DMS53 treated with DMSO at 0.1 percent for 48 hours (cell line): ENCODE data around the gene MAP2K5.

Source experiments
- DNase-seq: peaks from one replicate; lab custom pipeline; 2025; ENCODE audit not compliant: unreplicated experiment; lab: John Stamatoyannopoulos, UW

The MAP2K5 gene

DNA sequence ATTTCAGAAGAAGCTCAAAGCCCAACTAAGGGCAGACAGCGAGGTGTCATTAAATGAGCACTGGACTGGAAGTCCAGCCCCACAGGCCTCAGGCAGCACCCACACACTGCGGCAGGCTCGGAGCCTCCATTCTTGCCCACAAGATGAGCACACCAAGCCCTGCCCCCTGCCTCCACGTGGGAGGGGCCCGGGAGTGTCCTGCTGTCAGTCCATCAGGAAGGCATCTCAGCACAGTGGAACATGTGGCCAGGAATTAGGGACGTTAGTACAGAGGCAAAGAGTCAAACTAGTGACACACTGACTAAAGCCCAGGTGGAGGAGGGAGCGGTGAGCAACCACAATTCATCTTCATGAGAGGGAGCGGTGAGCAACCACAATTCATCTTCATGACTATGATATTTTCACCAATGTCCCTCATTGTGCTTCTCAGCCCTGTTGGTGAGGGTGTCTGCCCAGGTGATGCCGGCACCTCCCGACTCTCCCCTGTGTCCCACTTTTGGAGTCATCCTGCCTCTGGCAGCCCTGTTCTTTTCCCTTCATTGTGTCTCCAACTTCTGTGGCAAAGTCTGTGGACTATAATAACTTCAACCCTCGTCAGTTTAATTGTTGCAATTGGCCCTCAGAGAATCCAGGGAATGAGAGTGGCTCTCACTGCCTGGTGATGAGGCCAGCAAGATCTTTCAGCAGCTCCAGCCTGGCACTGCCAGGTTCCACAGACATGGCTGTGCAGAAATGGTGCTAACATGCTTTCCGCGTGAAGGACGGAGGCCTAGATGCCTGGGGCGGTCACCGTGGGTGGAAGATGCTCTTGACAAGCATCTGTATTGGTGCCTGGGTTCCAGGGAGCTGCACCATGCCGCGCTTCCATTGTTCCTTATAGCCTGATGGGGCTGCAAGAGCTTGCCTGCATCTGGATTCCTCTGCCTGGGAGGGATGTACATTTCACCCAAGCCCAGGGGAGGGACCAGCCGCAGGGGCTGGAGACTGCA lies 259.7 kb downstream of the MAP2K5 start:
- DNase-seq: no peak

DNA sequence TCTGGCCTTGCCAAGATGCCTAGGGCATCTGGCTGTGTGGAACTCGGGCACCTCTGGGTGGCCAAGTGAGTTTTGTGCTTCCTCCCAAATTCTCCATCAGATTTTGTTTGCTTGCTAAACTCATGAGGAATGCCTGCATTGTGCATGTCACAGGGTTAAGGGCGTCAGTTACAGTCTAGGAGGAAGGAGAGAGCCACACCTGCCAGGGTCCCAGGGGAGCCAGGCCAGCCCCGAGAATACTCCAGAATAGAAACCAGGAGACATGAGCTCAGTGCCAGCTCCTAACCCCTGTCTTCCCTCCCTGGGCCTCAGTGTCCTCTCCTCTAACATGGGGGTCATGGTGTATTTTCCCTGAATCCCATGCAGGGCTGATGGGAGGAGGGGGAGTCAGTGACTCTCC lies 260.8 kb downstream of the MAP2K5 start:
- no peak for DNase-seq

DNA sequence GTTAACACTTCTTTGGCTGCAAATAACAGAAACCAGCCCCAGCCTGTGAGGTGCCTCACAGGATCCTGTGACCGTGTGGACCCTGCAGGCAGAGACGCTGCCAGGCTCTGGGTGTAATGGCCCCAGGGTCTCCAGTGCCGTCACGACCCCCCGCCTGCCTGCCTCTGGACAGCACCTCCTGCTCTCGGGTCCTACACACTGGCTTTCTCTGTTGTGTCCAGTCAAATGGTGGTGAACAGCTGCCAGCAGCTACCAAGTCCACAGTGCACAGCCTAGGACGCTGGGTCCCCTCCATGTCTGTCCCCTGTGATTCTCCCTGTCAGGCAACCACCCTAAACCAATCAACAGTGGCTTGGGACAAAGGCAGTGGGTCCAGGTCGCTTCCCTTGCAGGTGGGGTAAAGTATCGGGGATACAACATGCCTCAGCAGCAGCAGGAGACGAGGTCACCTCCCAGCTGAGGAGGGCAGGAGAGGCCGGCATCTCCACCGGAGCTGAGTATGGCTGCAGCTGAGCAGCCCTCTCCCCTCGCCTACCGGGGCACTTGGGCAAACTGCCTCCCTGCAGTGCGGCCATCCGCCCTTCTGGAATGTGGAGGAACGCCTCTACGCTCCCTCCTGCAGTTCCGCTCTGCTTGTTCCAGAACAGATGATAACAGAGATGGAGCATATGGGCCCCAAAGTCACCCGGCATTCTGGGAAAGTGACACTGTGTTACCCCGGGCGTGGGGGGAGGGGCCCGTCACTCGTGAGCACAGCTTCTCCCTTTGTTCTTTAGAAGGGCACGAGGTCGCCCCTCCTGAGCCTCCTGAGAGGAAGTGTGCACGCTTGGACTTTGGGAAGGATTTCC lies 261.7 kb downstream of the MAP2K5 start:
- DNase-seq: no peak

DNA sequence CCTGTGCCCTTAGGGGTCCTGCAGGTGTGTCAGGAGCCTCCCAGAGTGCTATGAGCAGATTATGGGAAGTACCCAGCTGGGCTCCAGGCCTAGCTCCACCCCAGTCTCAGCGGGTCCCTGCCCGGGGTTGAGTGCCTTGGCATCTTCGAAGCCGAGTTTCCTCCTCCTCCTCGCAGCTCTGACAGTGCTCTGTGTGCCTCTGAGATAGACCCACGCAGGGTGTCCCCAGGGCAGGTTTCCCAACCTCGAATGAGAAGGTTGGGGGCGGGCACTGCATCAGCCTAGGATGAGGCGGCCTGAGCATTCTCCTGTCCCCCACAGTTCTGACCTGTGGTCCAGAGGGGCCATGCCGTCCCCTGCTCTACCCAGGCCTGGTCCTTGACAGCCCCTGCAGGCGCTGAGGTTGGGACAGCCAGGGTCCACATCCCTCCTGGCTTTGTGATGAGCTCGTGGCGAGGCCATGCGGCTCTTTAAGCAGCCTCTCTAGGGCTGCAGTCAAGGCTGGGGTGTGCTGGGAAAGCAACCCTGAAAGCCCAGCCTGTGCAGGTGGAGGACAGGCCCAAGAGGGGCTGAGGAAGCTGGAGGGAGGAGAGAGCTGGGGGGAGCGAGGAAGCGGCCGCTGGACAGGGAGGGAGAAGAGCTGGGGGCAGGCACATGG lies 262.6 kb downstream of the MAP2K5 start:
- DNase-seq: no peak

DNA sequence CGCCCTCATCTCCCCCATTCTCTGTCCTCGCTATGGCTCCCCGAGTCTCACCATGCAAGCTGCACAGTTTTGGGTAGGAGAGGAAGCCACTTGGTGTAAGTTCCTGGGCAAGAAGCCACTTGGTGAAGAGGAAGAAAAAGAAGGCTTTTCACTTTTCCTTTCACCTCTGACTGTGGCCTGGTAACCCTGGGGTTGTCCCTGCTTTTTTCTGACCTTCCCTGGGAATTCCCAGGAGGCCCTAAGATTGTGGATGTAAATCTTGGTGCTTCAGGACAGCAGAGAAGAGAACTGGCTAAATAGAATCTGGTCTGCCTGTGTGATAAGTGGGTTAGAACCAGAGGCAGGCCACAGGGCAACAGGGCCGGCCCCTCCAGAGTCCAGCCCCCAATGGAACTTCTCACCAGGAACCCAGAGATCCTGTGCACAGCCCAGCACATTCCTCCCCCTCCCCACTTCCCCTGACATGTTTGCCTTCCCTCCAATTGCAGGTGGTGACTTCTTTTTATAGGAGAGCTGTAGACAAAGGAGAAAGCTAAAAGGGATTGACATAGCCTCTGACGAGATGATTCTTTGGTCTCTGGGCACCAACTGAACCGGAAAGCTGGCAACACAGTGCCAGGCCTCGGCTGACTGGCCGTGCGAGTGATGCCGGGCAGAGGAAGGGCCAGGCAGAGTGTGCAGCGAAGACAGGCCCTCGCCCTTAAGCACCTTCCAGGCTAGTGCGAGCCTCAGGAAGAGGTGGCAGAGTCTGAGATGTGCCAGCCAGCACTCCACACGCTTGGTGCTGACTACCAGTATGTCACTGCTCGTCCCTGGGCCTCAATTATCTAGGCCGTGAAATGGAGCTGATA lies 263.4 kb downstream of the MAP2K5 start:
- no peak for DNase-seq

DNA sequence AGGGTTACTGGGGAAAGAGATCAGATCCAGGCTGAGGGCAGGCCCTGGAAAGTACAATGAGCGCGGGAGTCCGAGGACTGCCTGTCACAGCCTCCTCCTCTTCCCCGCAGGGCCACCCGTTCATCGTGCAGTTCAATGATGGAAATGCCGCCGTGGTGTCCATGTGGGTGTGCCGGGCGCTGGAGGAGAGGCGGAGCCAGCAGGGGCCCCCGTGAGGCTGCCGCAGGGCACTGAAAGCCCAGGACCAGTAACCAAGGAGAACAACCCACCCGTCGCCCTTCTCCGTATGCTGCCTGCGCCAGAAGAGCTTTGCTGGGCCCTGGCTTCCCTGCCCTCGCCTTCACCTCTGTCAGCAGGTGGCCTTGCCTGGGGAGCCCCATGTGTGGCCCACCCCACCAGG lies 264.0 kb downstream of the MAP2K5 start:
- DNase-seq: no peak

DNA sequence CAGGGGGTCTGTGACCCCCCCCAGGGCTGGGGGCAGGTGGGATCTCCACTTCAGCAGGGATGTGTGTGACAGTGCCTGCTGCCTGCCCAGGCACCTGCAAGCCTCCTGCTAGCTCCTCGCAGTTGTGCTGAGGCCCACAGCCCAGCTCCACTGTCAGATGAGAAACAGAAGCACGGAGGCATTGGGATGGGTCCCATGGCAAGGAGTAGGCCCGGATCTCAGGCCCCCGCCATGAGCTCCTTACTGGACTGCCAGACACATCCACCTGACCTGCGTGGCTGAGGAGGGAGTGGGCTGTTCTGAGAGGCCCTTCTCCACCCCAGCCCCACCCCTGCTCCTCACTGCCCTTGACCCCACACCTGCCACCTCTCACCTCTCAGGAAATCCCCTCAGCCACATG lies 264.6 kb downstream of the MAP2K5 start:
- DNase-seq: no peak

DNA sequence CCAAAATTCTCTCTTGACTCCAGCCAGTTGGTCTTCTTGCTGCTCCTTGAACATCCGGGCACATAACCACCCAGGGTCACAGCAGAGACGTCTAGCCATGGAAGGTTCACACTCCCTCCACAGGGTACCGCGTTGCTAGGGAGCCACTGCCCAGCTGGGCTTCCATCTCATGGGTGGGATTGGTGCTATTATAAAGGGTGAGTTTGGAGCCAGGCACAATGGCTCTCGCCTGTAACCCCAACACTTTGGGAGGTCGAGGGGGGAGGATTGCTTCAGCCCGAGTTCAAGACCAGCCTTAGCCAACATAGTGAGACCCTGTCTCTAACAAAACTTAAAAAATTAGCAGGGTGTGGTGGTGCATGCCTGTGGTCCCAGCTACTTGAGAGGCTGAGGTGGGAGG lies 265.3 kb downstream of the MAP2K5 start:
- no peak for DNase-seq

DNA sequence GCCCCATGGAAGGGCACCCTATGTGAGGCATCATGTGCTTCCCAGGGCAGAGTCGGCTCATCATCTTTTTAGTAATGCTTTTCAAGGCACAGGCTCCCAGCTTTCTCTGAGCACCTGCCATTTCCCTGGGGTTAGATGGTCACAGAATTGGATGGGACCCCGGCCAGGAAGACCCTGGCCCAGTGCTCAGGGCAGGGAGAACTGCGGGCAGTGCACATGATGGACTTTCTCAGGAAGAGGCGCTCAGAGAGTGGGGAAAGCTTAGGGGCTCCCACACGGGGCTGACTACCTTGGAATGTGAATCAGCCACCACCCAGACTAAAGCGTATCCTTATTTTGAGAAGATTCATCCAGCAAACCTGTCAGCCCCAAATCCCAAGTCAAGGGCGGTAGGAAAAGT lies 266.3 kb downstream of the MAP2K5 start:
- DNase-seq: no peak

DNA sequence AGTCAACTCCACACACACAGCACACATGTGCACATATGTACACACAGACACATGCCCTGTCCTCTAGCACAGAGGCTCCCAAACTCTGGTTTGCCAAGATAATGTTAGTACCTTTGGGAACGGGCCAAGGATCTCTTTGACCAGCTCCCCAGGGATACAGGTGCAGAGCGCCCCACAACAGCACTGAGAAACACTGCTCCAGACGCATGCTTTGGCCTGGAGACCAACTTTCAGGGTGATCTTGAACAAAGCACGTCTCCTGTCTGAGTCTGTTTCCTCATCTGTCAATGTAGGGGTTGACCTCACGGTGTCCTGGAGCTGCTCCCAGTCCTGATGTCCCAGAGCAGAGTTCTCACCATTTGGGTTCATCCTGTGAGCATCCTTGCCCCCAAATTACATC lies 266.9 kb downstream of the MAP2K5 start:
- DNase-seq: no peak

DNA sequence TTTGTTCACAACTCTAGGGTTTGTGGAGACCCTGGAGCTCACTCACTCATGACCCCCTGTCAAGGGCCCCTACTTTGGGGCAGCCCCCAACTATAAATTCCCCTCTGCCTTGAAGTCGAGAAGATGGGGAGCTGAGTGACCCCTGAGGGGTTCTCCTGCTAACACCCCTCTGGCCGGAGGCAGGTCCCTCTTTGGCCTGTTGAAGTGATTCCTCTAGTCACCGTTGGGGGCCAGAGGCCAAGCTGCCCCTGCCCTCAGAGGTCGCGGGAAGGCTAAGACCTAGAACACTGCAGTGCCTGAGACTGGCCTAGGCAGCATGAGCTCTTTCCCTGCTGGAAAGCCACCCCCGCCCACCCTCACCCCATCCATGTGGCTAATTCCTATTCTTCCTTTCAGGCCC lies 267.4 kb downstream of the MAP2K5 start:
- DNase-seq: no peak

DNA sequence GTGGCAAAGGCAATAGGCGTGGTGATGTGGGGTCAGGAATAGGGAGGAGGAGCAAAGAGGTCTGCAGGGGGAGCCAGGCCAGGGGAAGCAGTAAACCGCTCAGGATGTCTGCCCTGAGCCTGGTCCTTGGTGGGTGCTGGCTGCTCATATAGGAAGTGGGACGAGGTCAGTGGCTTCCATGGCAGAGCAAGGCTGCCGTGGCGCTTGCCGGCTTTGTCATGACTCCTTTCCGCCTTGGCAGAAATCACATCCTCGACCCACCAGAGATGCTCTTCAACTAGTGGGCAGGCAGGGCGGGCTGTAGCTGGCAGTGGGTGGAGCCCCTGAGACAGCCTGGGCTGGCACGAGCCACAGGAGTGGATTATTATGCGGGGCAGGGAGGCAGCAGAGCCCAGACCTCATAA lies 269.7 kb downstream of the MAP2K5 start:
- DNase-seq: no peak

DNA sequence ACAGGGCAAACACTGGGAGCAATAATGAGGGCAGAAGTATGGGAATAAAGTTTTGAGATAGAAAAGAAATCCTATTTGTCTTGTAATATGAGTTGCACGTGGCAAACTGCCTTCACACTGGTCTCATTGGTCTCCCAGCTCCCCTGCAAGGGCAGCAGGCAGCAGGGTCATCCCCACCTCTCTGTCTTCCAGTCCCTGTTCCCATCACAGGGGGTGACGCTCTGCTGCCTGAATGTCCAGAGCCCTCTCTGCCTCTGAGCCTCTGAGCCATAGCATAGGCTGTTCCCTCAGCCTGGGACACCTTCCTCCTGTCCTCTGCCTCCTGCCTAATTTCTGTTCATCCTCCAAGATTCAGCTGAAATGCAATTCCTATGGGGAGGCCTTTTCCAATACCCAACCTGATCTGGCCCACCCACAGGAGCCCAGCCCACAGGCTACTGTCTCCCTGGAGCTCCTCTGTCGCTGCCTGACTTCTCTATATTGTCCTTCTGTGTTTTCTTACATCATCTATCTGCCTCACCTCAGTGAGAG lies 270.7 kb downstream of the MAP2K5 start:
- no peak for DNase-seq

DNA sequence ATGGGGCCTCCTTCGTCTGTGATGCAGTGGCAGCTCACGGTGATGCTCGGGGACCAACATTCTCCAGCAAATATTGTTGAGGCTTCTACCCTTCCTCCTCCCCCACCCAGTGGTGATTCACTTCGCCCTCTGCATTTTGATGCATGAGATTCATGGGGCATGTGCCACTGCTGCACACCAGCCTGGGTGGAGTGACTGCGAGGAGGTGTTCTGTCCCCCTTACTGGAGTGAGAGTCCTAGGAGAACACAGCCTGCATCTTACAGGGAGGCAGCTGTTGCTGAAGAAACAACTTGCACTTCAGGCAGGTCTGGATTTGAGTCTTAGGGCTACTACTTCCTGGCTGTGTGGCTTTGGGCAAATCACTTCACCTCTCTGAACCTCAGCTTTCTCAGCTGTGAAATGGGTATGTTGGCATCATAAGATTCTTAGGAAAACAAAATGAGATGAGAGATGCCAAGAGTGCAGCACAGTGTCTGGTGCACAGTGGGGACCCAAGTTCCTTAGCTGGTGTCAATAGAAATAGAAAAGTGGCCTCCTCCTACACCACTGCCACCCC lies 272.6 kb downstream of the MAP2K5 start:
- DNase-seq: no peak

DNA sequence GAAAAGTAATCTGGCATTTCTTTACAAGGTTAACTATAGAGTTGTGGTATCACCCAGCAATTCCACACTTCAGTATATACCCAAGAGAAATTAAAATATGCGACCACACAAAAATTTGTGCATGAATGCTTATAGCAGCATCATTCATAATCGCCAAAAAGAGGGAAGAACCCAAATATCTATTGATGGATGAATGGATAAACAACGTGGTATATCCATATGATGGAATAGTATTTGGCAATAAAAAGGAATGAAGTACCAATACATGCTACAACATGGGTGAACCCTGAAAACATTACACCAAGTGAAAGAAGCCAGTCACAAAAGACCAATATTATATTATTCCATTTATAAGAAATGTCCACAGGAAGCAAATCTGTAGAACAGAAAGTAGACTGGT lies 274.2 kb downstream of the MAP2K5 start:
- DNase-seq: no peak

DNA sequence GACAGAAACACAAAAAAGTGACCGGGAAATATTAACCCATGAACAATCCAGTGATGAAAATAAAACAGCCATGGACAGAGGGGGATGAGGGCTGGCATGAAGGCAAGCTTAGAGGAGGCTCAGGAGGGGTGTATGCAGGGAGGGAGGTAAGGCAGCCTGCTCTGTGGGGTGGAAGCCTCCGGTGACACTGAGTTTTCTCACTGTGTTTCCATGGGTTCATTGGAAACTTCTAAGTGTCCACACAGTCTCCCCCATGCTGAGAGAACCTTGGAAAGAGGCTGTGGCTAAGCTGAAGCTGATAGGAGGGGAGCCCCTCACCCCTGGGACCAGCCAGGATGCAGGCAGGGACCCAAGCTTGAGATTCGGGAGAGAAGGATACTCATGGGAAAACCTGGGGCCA lies 276.0 kb downstream of the MAP2K5 start:
- DNase-seq: no peak

DNA sequence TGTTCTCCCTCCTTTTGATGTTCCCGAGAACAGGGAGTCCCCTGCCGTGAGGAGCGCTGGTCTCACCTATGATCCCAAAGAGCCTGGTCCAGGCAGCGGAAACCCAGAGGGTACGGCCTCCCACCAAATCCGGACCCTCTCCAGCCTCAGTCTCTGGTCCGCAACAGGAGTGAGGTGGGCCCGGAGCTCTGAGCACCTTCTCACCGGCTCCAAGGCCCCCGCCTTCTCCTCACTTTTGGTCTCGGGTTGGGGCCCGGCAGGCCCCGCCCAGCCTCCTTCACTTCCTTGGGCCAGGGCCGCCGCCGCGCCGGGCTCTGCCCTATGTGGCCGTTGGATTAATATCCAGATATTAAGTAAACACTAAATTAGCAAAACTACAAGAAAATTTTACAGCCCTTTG lies 277.1 kb downstream of the MAP2K5 start:
- DNase-seq: no peak

DNA sequence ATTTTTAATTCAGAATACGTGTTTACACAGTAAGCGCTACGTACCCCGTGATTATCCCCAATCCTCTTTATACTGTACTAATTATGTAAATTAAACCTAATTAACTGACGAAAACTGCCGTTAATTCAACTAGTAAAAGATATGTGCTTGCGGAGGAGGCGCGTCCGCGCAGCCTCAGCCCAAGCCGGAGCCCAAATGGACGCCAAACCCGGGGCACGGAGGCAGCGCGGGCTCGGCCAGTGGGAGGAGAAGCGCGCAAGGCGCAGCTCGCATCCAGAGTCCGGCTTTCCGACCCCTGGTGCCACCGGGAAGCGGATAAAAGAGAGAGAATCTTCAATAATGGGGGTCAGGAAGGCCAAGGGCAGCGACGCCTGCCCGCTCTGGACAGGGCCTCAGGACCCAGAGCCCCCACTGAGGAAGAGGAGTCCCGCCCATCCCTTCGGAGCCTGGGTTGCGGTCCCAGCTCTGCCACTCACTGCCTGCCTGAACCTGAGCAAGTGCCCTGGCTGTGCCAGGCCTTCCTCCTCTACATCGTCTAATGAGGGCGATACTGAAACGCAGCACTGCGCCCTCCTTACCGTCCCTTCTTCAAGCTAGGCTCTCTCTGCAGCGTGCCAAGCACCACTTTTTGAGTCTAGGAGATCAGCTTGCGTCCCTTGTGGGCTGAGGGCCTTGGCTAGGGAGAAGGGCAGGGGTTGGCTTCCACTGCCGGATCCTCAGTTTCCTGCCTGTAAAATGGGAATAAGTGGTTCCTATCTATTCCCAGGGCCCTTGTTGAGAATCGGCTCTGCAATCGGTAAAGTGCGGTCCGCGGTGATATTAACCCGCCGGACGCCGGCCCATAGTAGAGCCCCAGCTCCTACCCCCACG lies 277.9 kb downstream of the MAP2K5 start:
- DNase-seq: no peak
